Mucosa of rectum (tissue), 2 donors: ENCODE results near the gene MIDN.
A peak's percentile ranks its signal among the peaks of the same experiment; 100 is the strongest.

ENCODE experiments used
- H3K27ac ChIP-seq, 2 donors: one replicate each; pipeline ENCODE4 v1.7.0; 2013; ENCODE audit warnings: inconsistent platforms in 2 of 2, low read depth in 2 of 2, low read length in 2 of 2
- H3K27me3 ChIP-seq, 2 donors: one replicate each; pipeline ENCODE4 v1.7.0; 2013; ENCODE audit warnings: low read length in 2 of 2; ENCODE audit not compliant: control insufficient read depth in 2 of 2, insufficient read depth in 2 of 2
- H3K36me3 ChIP-seq, 2 donors: one replicate each; pipeline ENCODE4 v1.7.0; 2013; ENCODE audit warnings: low read length in 2 of 2; ENCODE audit not compliant: control insufficient read depth in 2 of 2, insufficient read depth in 2 of 2
- H3K4me1 ChIP-seq, 2 donors: one replicate each; pipeline ENCODE4 v1.7.0; 2013; ENCODE audit warnings: low read length in 2 of 2, mild to moderate bottlenecking in 1 of 2; ENCODE audit not compliant: control insufficient read depth in 2 of 2, insufficient read depth in 2 of 2
- H3K4me3 ChIP-seq, 2 donors: one replicate each; pipeline ENCODE4 v1.7.0; 2013; ENCODE audit warnings: low read length in 2 of 2
- H3K9ac ChIP-seq, 2 donors: one replicate each; pipeline ENCODE4 v1.7.0; 2013; ENCODE audit warnings: low read length in 2 of 2, low read depth in 1 of 2, mild to moderate bottlenecking in 1 of 2
- H3K9me3 ChIP-seq, 2 donors: one replicate each; pipeline ENCODE4 v1.7.0; 2013; ENCODE audit warnings: low read length in 2 of 2; ENCODE audit not compliant: control insufficient read depth in 2 of 2
- donor health status: healthy.
- donor health status: Normal muscosa, but diverticular disease.

The MIDN gene

GRCh38 chr19:1283917-1284292, 35.5 kb downstream of the MIDN start:
- H3K27me3 ChIP-seq = peaks cover 4 to 9% of the 10 kb centered on the region in 2 donors
- peak overlapping the region; percentile 68 to 80 for H3K9ac ChIP-seq
- peaks cover 6 to 7% of the 10 kb centered on the region in 2 donors for H3K36me3 ChIP-seq
- peak overlapping the region; percentile 94 to 97 for H3K27ac ChIP-seq
- H3K9me3 ChIP-seq = no peaks in the 10 kb centered on the region
- H3K4me3 ChIP-seq = peak overlapping the region; percentile 26 to 42
- peaks cover 32 to 49% of the 10 kb centered on the region in 2 donors for H3K4me1 ChIP-seq

DNA sequence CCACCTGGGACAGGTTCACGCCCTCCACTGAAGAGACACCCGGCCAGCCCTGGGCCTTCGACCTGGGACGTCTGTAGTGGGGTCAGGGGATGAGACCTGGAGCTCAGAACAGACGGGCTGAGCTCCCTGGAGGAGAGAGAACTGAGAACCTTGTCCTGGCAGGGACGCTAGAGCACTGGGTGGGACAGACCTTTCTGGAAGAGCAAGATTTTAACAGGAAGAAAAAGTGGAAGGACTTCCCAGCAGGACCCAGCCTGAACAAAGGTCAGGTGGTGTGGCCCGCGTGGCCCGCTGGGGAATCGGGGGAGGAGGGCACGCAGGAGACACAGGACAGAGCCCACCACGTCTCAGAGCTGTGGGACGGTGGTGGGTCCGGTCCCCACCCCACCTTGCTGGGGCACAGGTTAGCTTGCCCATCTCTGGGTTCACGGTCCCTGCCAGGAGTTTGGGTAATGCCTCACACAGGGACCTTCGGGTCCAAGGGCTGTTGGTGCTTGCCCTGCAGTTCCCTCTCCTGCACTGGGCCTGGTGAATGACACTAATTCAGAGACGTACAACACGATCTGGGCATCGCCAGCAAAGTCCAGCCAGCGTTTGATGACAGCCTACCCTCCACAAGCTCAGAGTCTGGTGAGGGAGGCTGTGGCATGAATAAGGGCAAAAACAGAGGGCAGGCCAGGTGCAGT, 36.1 kb downstream of the MIDN start:
- H3K4me1 ChIP-seq = peaks cover 32 to 49% of the 10 kb centered on the region in 2 donors
- peaks cover 1 to 2% of the 10 kb centered on the region in 2 donors for H3K36me3 ChIP-seq
- peak overlapping the region; percentile 94 to 97 for H3K27ac ChIP-seq
- peak overlapping the region in 1 of 2 donors; percentile 42 for H3K4me3 ChIP-seq
- H3K9me3 ChIP-seq = no peaks in the 10 kb centered on the region
- peak overlapping the region; percentile 68 to 80 for H3K9ac ChIP-seq
- peaks cover 4 to 13% of the 10 kb centered on the region in 2 donors for H3K27me3 ChIP-seq

GRCh38 chr19:1284979-1285736, 36.8 kb downstream of the MIDN start:
- Histone ChIP-seq H3K27me3 (peaks cover 4 to 13% of the 10 kb centered on the region in 2 donors), H3K36me3 (no peaks in the 10 kb centered on the region)

DNA sequence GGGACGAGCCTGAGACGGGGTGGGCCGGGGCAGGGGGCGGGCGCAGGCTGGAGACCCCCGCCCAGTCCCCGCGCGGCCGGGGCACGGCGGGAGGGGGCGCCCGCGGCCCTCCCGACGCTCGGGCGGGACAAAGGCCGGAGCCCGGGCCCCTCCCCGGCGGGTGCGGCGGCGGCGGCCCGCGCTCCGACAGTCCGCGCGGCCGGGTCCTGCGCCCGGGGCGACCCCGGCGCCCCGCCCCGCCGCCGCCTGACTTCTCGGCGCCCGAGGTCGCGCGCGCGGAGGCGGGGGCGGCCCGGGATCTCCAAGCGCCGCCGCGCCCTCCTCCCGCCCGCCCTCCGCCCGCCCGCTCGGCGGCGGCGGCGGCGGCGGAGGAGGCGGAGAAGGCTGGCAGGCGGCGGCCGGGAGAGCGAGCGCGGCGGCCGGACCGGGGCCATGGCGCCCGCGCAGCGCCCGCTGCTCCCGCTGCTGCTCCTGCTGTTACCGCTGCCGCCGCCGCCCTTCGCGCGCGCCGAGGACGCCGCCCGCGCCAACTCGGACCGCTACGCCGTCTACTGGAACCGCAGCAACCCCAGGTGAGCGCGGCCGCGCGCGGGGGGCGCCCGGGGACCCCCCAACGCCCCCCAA, 37.5 kb downstream of the MIDN start, which contains the start of gene EFNA2:
Gene EFNA2 (plus strand): TSS at position 137 of the 624 bp plus-strand sequence. CDS start 296 bp downstream, at position 433.
- H3K4me3 ChIP-seq = peak within 1 kb of the TSS; percentile 69 to 72
- H3K36me3 ChIP-seq = no peaks in the 10 kb centered on the region
- H3K27ac ChIP-seq = peak within 1 kb of the TSS; percentile 94 to 97
- peak within 1 kb of the TSS; percentile 60 to 81 for H3K9ac ChIP-seq
- H3K27me3 ChIP-seq = peaks cover 4 to 13% of the 10 kb centered on the region in 2 donors
- no peaks in the 10 kb centered on the region for H3K9me3 ChIP-seq
- H3K4me1 ChIP-seq = peaks cover 34 to 50% of the 10 kb centered on the region in 2 donors

More at GRCh38 chr19:1284979-1285736, 36.8 kb downstream of the MIDN start:
- Histone ChIP-seq H3K27ac (peak overlapping the region; percentile 94 to 97), H3K4me3 (no peak overlapping the region), H3K9ac (peak overlapping the region; percentile 56 to 80), H3K9me3 (no peaks in the 10 kb centered on the region), H3K4me1 (peaks cover 32 to 44% of the 10 kb centered on the region in 2 donors)

DNA sequence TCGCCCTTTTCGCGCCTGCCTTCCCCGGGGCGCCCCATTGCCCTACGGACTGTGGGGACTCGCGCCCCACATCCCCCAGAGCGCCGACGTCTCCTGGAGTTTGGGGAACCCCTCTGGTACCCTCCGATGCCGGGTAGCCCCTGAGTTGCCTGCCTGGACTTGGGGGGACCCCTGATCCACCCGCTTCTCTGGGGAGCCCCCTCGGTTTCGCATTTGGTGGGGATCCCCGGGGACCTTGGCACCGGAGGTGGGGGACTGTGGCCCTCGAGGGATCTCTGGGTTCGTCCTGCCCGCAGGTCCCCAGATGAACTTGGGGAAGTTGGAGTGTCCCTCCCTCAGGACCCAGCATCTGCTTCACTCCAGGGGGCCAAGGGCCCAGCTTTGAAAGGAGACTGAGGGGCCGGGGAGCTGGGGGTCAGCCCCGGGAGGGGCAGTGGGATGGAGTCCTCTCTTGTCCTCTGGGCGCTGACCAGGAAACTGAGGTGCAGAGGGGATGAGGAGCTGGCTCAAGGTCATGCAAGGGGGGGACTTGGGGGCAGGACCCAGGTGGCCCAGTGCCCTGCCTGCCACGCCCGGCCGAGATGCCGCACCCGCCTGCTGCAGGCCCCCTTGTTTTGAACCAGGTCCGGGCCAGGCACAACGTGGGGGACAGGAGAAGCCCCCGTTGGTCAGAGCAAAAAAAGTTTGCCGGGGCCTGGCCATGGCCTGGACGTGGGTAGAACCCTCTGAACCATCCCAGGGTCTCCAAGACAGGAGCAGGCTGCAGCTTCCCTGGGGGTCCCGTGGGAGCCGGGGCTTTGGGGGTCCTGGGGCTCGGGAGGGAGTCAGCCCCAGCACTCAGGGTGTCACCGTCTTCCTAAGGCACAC, 38.3 kb downstream of the MIDN start:
- Histone ChIP-seq H3K9me3 (no peaks in the 10 kb centered on the region), H3K9ac (peak overlapping the region; percentile 60 to 81), H3K4me1 (peaks cover 41 to 59% of the 10 kb centered on the region in 2 donors), H3K36me3 (no peaks in the 10 kb centered on the region), H3K27ac (peak overlapping the region; percentile 72 to 79), H3K27me3 (peaks cover 4 to 13% of the 10 kb centered on the region in 2 donors), H3K4me3 (peak overlapping the region; percentile 69 to 72)

GRCh38 chr19:1287354-1288225, 39.2 kb downstream of the MIDN start:
- peak overlapping the region; percentile 72 to 79 for H3K27ac ChIP-seq
- H3K27me3 ChIP-seq = peaks cover 4 to 13% of the 10 kb centered on the region in 2 donors
- H3K36me3 ChIP-seq = no peaks in the 10 kb centered on the region
- no peaks in the 10 kb centered on the region for H3K9me3 ChIP-seq
- H3K4me1 ChIP-seq = peaks cover 46 to 67% of the 10 kb centered on the region in 2 donors
- peak overlapping the region; percentile 14 to 81 for H3K9ac ChIP-seq
- H3K4me3 ChIP-seq = peak overlapping the region; percentile 69 to 72

GRCh38 chr19:1288226-1288612, 39.8 kb downstream of the MIDN start:
- Histone ChIP-seq H3K4me1 (peaks cover 41 to 61% of the 10 kb centered on the region in 2 donors), H3K9ac (peak overlapping the region in 1 of 2 donors; percentile 81), H3K27ac (peak overlapping the region in 1 of 2 donors; percentile 23), H3K27me3 (peaks cover 4 to 13% of the 10 kb centered on the region in 2 donors), H3K4me3 (peak overlapping the region in 1 of 2 donors; percentile 72), H3K36me3 (no peaks in the 10 kb centered on the region), H3K9me3 (no peaks in the 10 kb centered on the region)

DNA sequence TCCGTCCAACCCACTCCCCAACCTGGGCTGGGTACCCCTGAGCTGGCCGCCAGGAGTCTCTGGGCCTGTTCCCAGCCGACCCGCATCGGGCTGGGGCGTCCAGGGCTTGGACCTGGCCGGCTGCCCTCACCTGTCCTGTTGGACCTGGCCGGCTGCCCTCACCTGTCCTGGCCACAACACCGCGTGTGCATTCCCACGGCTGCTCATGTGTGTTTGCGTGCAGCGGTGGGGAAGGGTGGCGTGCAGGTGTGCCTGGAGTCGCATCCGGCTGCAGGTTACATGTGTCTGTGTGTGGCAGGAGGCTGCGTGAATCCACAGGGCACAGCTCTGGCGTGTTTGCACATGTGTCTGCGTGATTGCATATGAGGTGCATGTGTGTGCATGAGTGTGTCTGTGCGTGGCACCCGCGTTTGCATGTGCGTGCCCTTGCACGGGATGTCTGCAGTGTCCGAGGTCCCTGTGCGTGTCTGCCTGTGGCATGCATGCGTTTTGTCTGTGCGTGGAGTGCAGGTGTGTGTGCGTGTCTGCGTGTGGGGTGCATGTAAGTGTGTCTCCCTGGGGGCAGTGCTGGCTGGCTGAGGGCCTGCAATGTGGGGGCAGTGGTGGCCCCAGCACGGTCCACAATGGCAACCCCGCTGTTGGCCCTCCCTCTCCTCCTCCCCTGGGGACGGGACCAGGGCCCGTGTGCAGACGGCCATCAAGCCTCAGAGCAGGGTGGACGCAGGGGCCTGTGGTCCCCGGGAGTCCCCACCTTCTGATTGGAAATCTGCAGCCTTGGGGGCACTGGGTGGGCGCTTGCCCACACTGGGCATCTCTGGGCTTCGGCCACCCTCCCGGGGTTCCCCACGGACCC, 40.7 kb downstream of the MIDN start:
- no peak overlapping the region for H3K9ac ChIP-seq
- no peaks in the 10 kb centered on the region for H3K9me3 ChIP-seq
- H3K27me3 ChIP-seq = peaks cover 4 to 11% of the 10 kb centered on the region in 2 donors
- H3K4me1 ChIP-seq = peaks cover 34 to 52% of the 10 kb centered on the region in 2 donors
- no peak overlapping the region for H3K4me3 ChIP-seq
- H3K36me3 ChIP-seq = no peaks in the 10 kb centered on the region
- H3K27ac ChIP-seq = no peak overlapping the region
